ENCODE data around the gene TRAPPC2L. TPM values are rescaled to one million over a fixed set of nuclear protein-coding genes. Genes with fewer than 3 reads are reported as not detected.
A peak's percentile ranks its signal among the peaks of the same experiment; 100 is the strongest.

The TRAPPC2L gene
- total and polyA plus RNA-seq, 2 of the 13 experiments (the other 11 are each of a cell fraction or from before 2014, with no cell fraction given), result 96.3 to 107 TPM

- TF ChIP-seq KIAA2018 (CRISPR knock-in tag; IDR thresholded peaks at IDR 0.05; ENCODE audit: borderline replicate concordance) (no peak), KLF9 (CRISPR knock-in tag; IDR thresholded peaks at IDR 0.05; ENCODE audit: low read depth) (no peak), NFIC (IDR thresholded peaks at IDR 0.05; ENCODE audit: low read length) (no peak), AGO1 (IDR thresholded peaks at IDR 0.05; ENCODE audit: low read depth, low read length, poor library complexity, severe bottlenecking) (peak; percentile 54), IKZF1 (IDR thresholded peaks at IDR 0.05) (no peak), TBL1XR1 (IDR thresholded peaks at IDR 0.05; ENCODE audit: borderline replicate concordance, low read length, partially characterized antibody) (no peak), GMEB1 (CRISPR knock-in tag; IDR thresholded peaks at IDR 0.05; ENCODE audit: borderline replicate concordance) (peak; percentile 71), MBD4 (IDR thresholded peaks at IDR 0.05; ENCODE audit: borderline replicate concordance, low read length) (no peak), ZNF30 (CRISPR knock-in tag; IDR thresholded peaks at IDR 0.05) (peak; percentile 2; the same call in 1 of the 2 replicates), ZNF12 (CRISPR knock-in tag; IDR thresholded peaks at IDR 0.05) (no peak; the same call in 1 of the 2 replicates), U2AF2 (IDR thresholded peaks at IDR 0.05; ENCODE audit: low read depth, low read length) (no peak), AFF4 (CRISPR knock-in tag; IDR thresholded peaks at IDR 0.05) (0 out of 2 replicates have a peak, but pooled peaks have one; percentile 47)
- TF ChIP-seq, protein P1, sequence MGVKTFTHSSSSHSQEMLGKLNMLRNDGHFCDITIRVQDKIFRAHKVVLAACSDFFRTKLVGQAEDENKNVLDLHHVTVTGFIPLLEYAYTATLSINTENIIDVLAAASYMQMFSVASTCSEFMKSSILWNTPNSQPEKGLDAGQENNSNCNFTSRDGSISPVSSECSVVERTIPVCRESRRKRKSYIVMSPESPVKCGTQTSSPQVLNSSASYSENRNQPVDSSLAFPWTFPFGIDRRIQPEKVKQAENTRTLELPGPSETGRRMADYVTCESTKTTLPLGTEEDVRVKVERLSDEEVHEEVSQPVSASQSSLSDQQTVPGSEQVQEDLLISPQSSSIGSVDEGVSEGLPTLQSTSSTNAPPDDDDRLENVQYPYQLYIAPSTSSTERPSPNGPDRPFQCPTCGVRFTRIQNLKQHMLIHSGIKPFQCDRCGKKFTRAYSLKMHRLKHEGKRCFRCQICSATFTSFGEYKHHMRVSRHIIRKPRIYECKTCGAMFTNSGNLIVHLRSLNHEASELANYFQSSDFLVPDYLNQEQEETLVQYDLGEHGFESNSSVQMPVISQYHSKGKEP (CRISPR knock-in tag; IDR thresholded peaks at IDR 0.05), result no peak; the same call in 1 of the 2 replicates
Measured at GRCh38 chr16:88811769-88812512, 45.0 kb upstream of the TRAPPC2L start, which contains the start of gene APRT (continued).

Data from HepG2 (cell line).